ENCODE data around the gene SORCS1. TPM values are rescaled to one million over a fixed set of nuclear protein-coding genes. Genes with fewer than 3 reads are reported as not detected.

Gene SORCS1
- polyA plus RNA-seq, 3 donors, result 0.09 TPM; not detected in 2

DNA sequence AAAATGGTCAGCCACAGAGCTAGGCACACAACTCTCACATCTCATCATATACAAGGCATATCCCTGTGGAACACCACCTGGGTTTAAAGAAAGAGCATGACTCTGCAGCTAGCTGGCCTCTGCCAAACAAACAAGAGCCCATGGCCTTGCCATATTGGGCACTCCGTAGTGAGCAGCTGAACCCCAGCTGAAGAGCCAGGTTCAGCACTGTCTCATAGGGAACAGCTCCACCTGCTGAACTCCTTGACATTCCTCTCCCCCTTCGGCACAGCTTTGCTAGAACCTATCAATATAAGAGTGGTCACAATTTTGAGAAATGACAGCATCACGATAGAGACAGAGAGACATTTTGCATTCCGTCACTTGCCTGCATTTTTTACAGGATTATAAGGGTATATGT, 20.0 kb downstream of the SORCS1 start:
- Histone ChIP-seq H3K9me3 (replicated peaks in 1 of 2; ENCODE audit: control insufficient read depth in 1 of 2, insufficient read depth in 1 of 2, low read length in 2 of 2) (no peaks in the 10 kb centered on the region), H3K4me2 (replicated peaks; ENCODE audit: extremely low read depth, low read length, poor library complexity, severe bottlenecking) (no peak overlapping the region), H3K27me3 (ENCODE audit: control insufficient read depth in 2 of 2, insufficient read depth in 2 of 2, low read length in 2 of 2) (no peaks in the 10 kb centered on the region), H3K36me3 (replicated peaks in 1 of 2; ENCODE audit: control insufficient read depth in 1 of 2, insufficient read depth in 2 of 2, low read length in 2 of 2) (no peaks in the 10 kb centered on the region), H3K4me1 (ENCODE audit: control insufficient read depth in 1 of 2, insufficient read depth in 2 of 2, low read length in 2 of 2) (no peaks in the 10 kb centered on the region), H3K27ac (ENCODE audit: low read depth in 1 of 2, low read length in 2 of 2) (no peak overlapping the region), H3K9ac (ENCODE audit: insufficient read depth, low read length, poor library complexity, severe bottlenecking) (no peak overlapping the region), H4K20me1 (ENCODE audit: insufficient read depth, low read length) (no peaks in the 10 kb centered on the region), H3K4me3 (replicated peaks in 1 of 3; ENCODE audit: low read depth in 2 of 3, low read length in 3 of 3) (no peak overlapping the region), H2AFZ (ENCODE audit: insufficient read depth, low read depth, low read length, poor library complexity, severe bottlenecking) (no peak overlapping the region), H3K79me2 (ENCODE audit: insufficient read depth, low read length) (no peaks in the 10 kb centered on the region)
- 43% methylated on average over 1 of the region's 4 CpGs for WGBS (ENCODE audit: insufficient coverage)
- Mint-ChIP-seq H3K4me1 (no peaks in the 10 kb centered on the region), H3K4me3 (no peak overlapping the region), H3K27ac (no peak overlapping the region), H3K9me3 (peaks cover 0 to 2% (median 0%) of the 10 kb centered on the region in 7 donors), H3K27me3 (ENCODE audit: low read depth in 3 of 3) (peaks cover 0 to 3% (median 0%) of the 10 kb centered on the region in 3 donors), H3K36me3 (no peaks in the 10 kb centered on the region)
- DNase-seq, result no peak
- intact Hi-C loops (cut with micrococcal nuclease), result no loop called here
- TF ChIP-seq, protein P1, sequence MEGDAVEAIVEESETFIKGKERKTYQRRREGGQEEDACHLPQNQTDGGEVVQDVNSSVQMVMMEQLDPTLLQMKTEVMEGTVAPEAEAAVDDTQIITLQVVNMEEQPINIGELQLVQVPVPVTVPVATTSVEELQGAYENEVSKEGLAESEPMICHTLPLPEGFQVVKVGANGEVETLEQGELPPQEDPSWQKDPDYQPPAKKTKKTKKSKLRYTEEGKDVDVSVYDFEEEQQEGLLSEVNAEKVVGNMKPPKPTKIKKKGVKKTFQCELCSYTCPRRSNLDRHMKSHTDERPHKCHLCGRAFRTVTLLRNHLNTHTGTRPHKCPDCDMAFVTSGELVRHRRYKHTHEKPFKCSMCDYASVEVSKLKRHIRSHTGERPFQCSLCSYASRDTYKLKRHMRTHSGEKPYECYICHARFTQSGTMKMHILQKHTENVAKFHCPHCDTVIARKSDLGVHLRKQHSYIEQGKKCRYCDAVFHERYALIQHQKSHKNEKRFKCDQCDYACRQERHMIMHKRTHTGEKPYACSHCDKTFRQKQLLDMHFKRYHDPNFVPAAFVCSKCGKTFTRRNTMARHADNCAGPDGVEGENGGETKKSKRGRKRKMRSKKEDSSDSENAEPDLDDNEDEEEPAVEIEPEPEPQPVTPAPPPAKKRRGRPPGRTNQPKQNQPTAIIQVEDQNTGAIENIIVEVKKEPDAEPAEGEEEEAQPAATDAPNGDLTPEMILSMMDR (IDR thresholded peaks at IDR 0.05), result no peak

DNA sequence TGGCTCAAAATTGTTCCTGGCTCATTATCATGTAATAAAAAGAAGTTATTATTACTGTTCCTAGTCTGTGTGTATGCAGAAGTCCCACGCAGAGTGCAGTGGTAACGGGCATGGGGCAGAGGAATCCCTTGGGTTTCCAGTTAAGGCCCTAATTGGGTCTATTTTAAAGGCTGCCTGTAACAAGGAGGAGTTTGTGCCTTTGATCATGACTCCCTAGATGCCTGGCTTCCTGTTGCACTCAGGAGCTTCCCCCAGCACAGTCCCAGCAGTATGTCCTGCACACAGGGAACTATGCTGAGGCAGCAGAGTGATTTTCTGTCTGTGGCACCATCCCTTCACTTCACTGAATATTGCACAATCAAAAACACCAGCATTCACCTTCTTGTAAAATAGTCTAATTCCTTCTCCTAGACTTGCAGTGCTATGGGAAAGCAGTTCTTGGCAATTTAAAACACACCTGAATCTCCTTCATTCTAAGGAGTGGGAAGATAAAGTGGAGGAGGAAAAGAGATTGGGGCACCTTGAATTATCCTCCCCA, 22.9 kb downstream of the SORCS1 start:
- no peak overlapping the region for H2AFZ ChIP-seq (ENCODE audit: insufficient read depth, low read depth, low read length, poor library complexity, severe bottlenecking)
- Mint-ChIP-seq H3K9me3 (peaks cover 0 to 2% (median 0%) of the 10 kb centered on the region in 7 donors), H3K4me3 (no peak overlapping the region), H3K4me1 (no peaks in the 10 kb centered on the region), H3K36me3 (no peaks in the 10 kb centered on the region), H3K27me3 (ENCODE audit: low read depth in 3 of 3) (peaks cover 0 to 4% (median 3%) of the 10 kb centered on the region in 3 donors), H3K27ac (no peak overlapping the region)
- TF ChIP-seq, protein P1 (IDR thresholded peaks at IDR 0.05), result no peak
- H4K20me1 ChIP-seq (ENCODE audit: insufficient read depth, low read length), result no peaks in the 10 kb centered on the region
- 67% methylated on average over 1 of the region's 2 CpGs for WGBS (ENCODE audit: insufficient coverage)
- H3K27me3 ChIP-seq (ENCODE audit: control insufficient read depth in 2 of 2, insufficient read depth in 2 of 2, low read length in 2 of 2), result no peaks in the 10 kb centered on the region
- no peak overlapping the region for H3K9ac ChIP-seq (ENCODE audit: insufficient read depth, low read length, poor library complexity, severe bottlenecking)
- no peaks in the 10 kb centered on the region for H3K36me3 ChIP-seq (replicated peaks in 1 of 2; ENCODE audit: control insufficient read depth in 1 of 2, insufficient read depth in 2 of 2, low read length in 2 of 2)
- H3K4me1 ChIP-seq (ENCODE audit: control insufficient read depth in 1 of 2, insufficient read depth in 2 of 2, low read length in 2 of 2), result no peaks in the 10 kb centered on the region
- H3K4me2 ChIP-seq (replicated peaks; ENCODE audit: extremely low read depth, low read length, poor library complexity, severe bottlenecking), result no peak overlapping the region
- H3K27ac ChIP-seq (ENCODE audit: low read depth in 1 of 2, low read length in 2 of 2), result no peak overlapping the region
- H3K79me2 ChIP-seq (ENCODE audit: insufficient read depth, low read length), result no peaks in the 10 kb centered on the region
- no peaks in the 10 kb centered on the region for H3K9me3 ChIP-seq (replicated peaks in 1 of 2; ENCODE audit: control insufficient read depth in 1 of 2, insufficient read depth in 1 of 2, low read length in 2 of 2)
- no peak for DNase-seq
- no peak overlapping the region for H3K4me3 ChIP-seq (replicated peaks in 1 of 3; ENCODE audit: low read depth in 2 of 3, low read length in 3 of 3)
- intact Hi-C loops (cut with micrococcal nuclease), result no loop called here

Data from CD14-positive monocyte (primary cell).